ENCODE data around the gene PLA2G4B.

PLA2G4B gene

DNA sequence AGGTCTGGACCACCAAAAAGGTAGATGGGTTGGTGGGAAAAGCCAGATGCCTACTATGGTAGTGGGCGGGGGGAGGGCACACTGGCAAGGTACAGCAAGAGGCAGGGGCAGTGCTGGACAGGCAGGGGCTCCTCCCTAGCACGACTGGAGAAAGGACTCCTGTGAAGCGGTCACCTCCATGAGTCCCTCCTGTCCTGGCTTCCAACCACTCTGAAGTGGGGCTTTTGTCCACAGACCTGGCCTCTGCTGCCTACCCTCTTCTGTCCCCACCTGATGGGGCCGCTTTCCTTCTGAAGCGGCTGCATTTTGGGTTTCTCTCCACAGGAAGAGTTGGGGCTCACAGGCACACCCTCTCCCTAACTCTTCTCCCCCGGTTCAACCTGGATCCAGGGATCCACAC lies 57.9 kb downstream of the PLA2G4B start:
- TF ChIP-seq, protein P1, sequence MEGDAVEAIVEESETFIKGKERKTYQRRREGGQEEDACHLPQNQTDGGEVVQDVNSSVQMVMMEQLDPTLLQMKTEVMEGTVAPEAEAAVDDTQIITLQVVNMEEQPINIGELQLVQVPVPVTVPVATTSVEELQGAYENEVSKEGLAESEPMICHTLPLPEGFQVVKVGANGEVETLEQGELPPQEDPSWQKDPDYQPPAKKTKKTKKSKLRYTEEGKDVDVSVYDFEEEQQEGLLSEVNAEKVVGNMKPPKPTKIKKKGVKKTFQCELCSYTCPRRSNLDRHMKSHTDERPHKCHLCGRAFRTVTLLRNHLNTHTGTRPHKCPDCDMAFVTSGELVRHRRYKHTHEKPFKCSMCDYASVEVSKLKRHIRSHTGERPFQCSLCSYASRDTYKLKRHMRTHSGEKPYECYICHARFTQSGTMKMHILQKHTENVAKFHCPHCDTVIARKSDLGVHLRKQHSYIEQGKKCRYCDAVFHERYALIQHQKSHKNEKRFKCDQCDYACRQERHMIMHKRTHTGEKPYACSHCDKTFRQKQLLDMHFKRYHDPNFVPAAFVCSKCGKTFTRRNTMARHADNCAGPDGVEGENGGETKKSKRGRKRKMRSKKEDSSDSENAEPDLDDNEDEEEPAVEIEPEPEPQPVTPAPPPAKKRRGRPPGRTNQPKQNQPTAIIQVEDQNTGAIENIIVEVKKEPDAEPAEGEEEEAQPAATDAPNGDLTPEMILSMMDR (conservative IDR thresholded peaks at IDR 0.05; ENCODE audit: low read depth, low read length), result no peak
- H3K4me3 ChIP-seq (ENCODE audit: low read length), result no peak overlapping the region
- no peak for DNase-seq (ENCODE audit: low read depth)

DNA sequence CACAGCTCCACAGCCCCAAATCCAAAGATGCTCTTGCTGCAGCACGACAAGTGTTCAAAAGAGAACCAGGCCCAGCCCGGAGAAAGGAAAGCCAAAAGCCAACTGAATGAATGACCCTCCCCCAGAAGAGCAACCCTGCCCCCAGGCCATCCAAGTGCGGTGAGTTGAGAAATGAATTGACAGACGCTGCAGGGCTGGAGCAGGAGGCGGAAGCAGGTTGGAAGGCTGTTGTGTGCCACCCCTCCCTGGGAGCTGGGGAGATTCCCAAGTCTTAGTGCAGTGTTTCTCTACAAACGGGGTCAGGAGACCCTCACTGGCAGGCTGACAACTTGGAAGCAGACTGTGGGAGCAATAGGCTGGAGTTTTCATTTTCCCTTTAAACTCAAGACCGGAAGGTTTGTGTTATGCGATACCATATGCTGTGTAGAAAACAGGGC lies 58.7 kb downstream of the PLA2G4B start:
- H3K4me3 ChIP-seq (ENCODE audit: low read length), result no peak overlapping the region
- TF ChIP-seq, protein P1 (conservative IDR thresholded peaks at IDR 0.05; ENCODE audit: low read depth, low read length), result no peak
- no peak for DNase-seq (ENCODE audit: low read depth)

Data from retinal pigment epithelial cell (primary cell).